A549 (cell line): Measurements from ENCODE around the gene BCO2. TPM values are rescaled to one million over a fixed set of nuclear protein-coding genes. Genes with fewer than 3 reads are reported as not detected.

Source experiments
- ATAC-seq, 2 experiments: fragments of 200-7000 bp in 1 of 2; fragments of >200 bp in 1 of 2; cut with Nextera tagmentation in 1 of 2; cut with Tn5 transposase in 1 of 2; 3 replicates each; pipeline versions ENCODE4 v1.8.0 to v1.9.1; 2018 to 2020; ENCODE audit warnings: mild to moderate bottlenecking in 1 of 2, moderate library complexity in 1 of 2
- CTCF ChIA-PET: fragments of 300-600 bp; sonication (Branson Sonifier 250); formaldehyde crosslinking; extraction: SDS; loops from one replicate; lab custom pipeline; 2021; ENCODE audit warnings: antibody characterized with exemption, inconsistent platforms; lab: Yijun Ruan, JAX
- POLR2A ChIA-PET: fragments of 350-600 bp; formaldehyde crosslinking; extraction: SDS; loops from one replicate; lab custom pipeline; 2021; ENCODE audit warnings: antibody characterized with exemption, inconsistent platforms; lab: Yijun Ruan, JAX
- DNase-seq, 2 experiments: peaks; one replicate each; pipeline versions ENCODE4 v3.0.0 to v3.0.0-alpha.2; 2011 to 2016; ENCODE audit warnings: low read depth in 1 of 2, low spot score in 1 of 2
- FAIRE-seq: peaks from 2 replicates; lab custom pipeline; 2011; peaks lifted over from hg19 to GRCh38; lab: Jason Lieb, UNC
- H3K27ac ChIP-seq, 2 experiments: fragments of >200 bp; sonication (Bioruptor Twin); formaldehyde crosslinking; 3 replicates each; pipeline ENCODE4 v1.5.1; 2016 to 2017
- H3K4me1 ChIP-seq: fragments of >200 bp; sonication (Bioruptor Twin); formaldehyde crosslinking; 3 replicates; pipeline ENCODE4 v1.6.1; 2016
- H3K4me2 ChIP-seq: fragments of >200 bp; sonication (Bioruptor Twin); formaldehyde crosslinking; 3 replicates; pipeline ENCODE4 v1.6.1; 2016
- H3K4me3 ChIP-seq: fragments of >200 bp; sonication (Bioruptor Twin); formaldehyde crosslinking; 3 replicates; pipeline ENCODE4 v1.5.1; 2016
- H3K9me3 ChIP-seq: fragments of >200 bp; sonication (Bioruptor Twin); formaldehyde crosslinking; 3 replicates; pipeline ENCODE4 v1.6.1; 2016
- BCL3 ChIP-seq: fragments of >200 bp; sonication (Bioruptor Twin); formaldehyde crosslinking; IDR thresholded peaks from 3 replicates; pipeline ENCODE4 v1.6.1; 2016
- EHMT2 ChIP-seq: fragments of 200-600 bp; sonication (generic); IDR thresholded peaks from 2 replicates; pipeline ENCODE4 v1.6.1; 2016; ENCODE audit warnings: antibody characterized with exemption, low read depth, mild to moderate bottlenecking, moderate library complexity
- ESRRA ChIP-seq: fragments of 150-350 bp; IDR thresholded peaks from 2 replicates; pipeline ENCODE4 v1.6.1; 2014; ENCODE audit warnings: mild to moderate bottlenecking, low read length, borderline replicate concordance
- FOSB ChIP-seq: fragments of 250-450 bp; sonication (Bioruptor Pico); IDR thresholded peaks from 2 replicates; pipeline ENCODE4 v1.5.0; 2020; ENCODE audit warnings: mild to moderate bottlenecking, moderate library complexity
- FOSL2 ChIP-seq, 2 experiments: fragments of 450-650 bp in 1 of 2; fragments of >200 bp in 1 of 2; sonication (Bioruptor Twin) in 1 of 2; formaldehyde crosslinking; IDR thresholded peaks; 2 replicates each; pipeline versions ENCODE4 v1.5.0 to v1.6.1; 2016 to 2020; ENCODE audit warnings: mild to moderate bottlenecking in 1 of 2, moderate library complexity in 1 of 2
- FOXS1 ChIP-seq: fragments of 250-450 bp; sonication (Bioruptor Pico); IDR thresholded peaks from 2 replicates; pipeline ENCODE4 v1.5.0; 2020; ENCODE audit warnings: mild to moderate bottlenecking, moderate library complexity
- GATA3 ChIP-seq: IDR thresholded peaks from 2 replicates; pipeline ENCODE4 v1.6.1; 2012; ENCODE audit warnings: borderline replicate concordance
- HEYL ChIP-seq: fragments of 250-450 bp; sonication (Bioruptor Pico); IDR thresholded peaks from 2 replicates; pipeline ENCODE4 v1.8.0; 2021; ENCODE audit warnings: mild to moderate bottlenecking, moderate library complexity
- HOXA7 ChIP-seq: fragments of 250-450 bp; sonication (Bioruptor Pico); IDR thresholded peaks from 2 replicates; pipeline ENCODE4 v1.5.0; 2020; ENCODE audit warnings: mild to moderate bottlenecking, moderate library complexity
- JUN ChIP-seq, 2 experiments: fragments of >200 bp; sonication (Bioruptor Twin); formaldehyde crosslinking; IDR thresholded peaks; 2 replicates in 1 of 2; 3 replicates in 1 of 2; pipeline ENCODE4 v1.6.1; 2016 to 2017
- KDM1A ChIP-seq: fragments of 200-600 bp; sonication (generic); IDR thresholded peaks from 2 replicates; pipeline ENCODE4 v1.6.1; 2016; ENCODE audit warnings: low read depth, mild to moderate bottlenecking
- KDM5A ChIP-seq: fragments of 200-600 bp; sonication (generic); IDR thresholded peaks from 2 replicates; pipeline ENCODE4 v1.6.1; 2016; ENCODE audit warnings: antibody characterized with exemption, mild to moderate bottlenecking
- MAFK ChIP-seq: fragments of 450-650 bp; IDR thresholded peaks from 2 replicates; pipeline ENCODE4 v1.6.1; 2014; ENCODE audit not compliant: partially characterized antibody
- MYC ChIP-seq: IDR thresholded peaks from 2 replicates; pipeline ENCODE4 v1.6.1; 2012; ENCODE audit warnings: mild to moderate bottlenecking, inconsistent platforms, low read length, improper control_type of control experiment, borderline replicate concordance
- NR3C1 ChIP-seq: fragments of >200 bp; sonication (Bioruptor Twin); formaldehyde crosslinking; IDR thresholded peaks from 3 replicates; pipeline ENCODE4 v1.6.1; 2017
- PHF8 ChIP-seq: fragments of 200-600 bp; sonication (generic); IDR thresholded peaks from 2 replicates; pipeline ENCODE4 v1.6.1; 2016; ENCODE audit warnings: low read depth, mild to moderate bottlenecking, antibody characterized with exemption, moderate library complexity, borderline replicate concordance
- POLR2A ChIP-seq: IDR thresholded peaks from 2 replicates; pipeline ENCODE4 v1.6.1; 2012; ENCODE audit warnings: mild to moderate bottlenecking, low read length
- RAD21 ChIP-seq, 2 experiments: fragments of >200 bp in 1 of 2; sonication (Bioruptor Twin) in 1 of 2; formaldehyde crosslinking in 1 of 2; IDR thresholded peaks in 1 of 2; conservative IDR thresholded peaks in 1 of 2; 2 replicates in 1 of 2; 3 replicates in 1 of 2; pipeline ENCODE4 v1.6.1; 2012 to 2018; ENCODE audit warnings: inconsistent platforms in 1 of 2
- RARB ChIP-seq: fragments of 250-450 bp; sonication (Bioruptor Pico); IDR thresholded peaks from 2 replicates; pipeline ENCODE4 v1.8.0; 2021; ENCODE audit warnings: mild to moderate bottlenecking, moderate library complexity
- RCOR1 ChIP-seq: fragments of 150-350 bp; IDR thresholded peaks from 2 replicates; pipeline ENCODE4 v1.6.1; 2014; ENCODE audit warnings: antibody characterized with exemption, low read length, low read depth
- REST ChIP-seq: fragments of 200-600 bp; sonication (generic); IDR thresholded peaks from 2 replicates; pipeline ENCODE4 v1.6.1; 2016; ENCODE audit warnings: antibody characterized with exemption, mild to moderate bottlenecking, moderate library complexity
- SMC3 ChIP-seq: fragments of >200 bp; sonication (Bioruptor Twin); formaldehyde crosslinking; IDR thresholded peaks from 3 replicates; pipeline ENCODE4 v1.6.1; 2018; ENCODE audit warnings: inconsistent platforms
- TP53 ChIP-seq: fragments of 250-450 bp; sonication (Bioruptor Pico); IDR thresholded peaks from 2 replicates; pipeline ENCODE4 v1.5.0; 2021; ENCODE audit warnings: mild to moderate bottlenecking, moderate library complexity
- ZNF302 ChIP-seq: fragments of 250-450 bp; sonication (Bioruptor Pico); IDR thresholded peaks from 2 replicates; pipeline ENCODE4 v1.9.0; 2021; ENCODE audit warnings: inconsistent platforms, mild to moderate bottlenecking, moderate library complexity
- WGBS: methylation state at CpG from one replicate; pipeline ENCODE4 v1.1.6; 2017; ENCODE audit errors: missing lambda C conversion rate; 5-methylcytosine and 5-hydroxymethylcytosine counted together
- polyA plus RNA-seq, 4 experiments: library from polyadenylated mRNA; depleted of rRNA in 3 of 4; stranded (reverse); fragments of >200 nt; fragmentation: RNase III in 1 of 4; extraction: RNeasy Plus Mini Kit Qiagen cat#74134 plus additional on column Dnase treatment in 1 of 4; gene quantifications; 2 replicates in 3 of 4; 3 replicates in 1 of 4; pipeline ENCODE4 v1.2.3, GENCODE V29; 2011 to 2017

The BCO2 gene
- polyA plus RNA-seq, 2 of the 4 experiments (the other 2 are of a cell fraction), result 1.3 to 1.9 TPM

- Histone ChIP-seq H3K4me1 (peaks cover 58% of the 10 kb centered on the region), H3K9me3 (no peaks in the 10 kb centered on the region), H3K27ac (peak within 1 kb of the TSS; percentile 82 to 85), H3K4me3 (peak within 1 kb of the TSS; percentile 80), H3K4me2 (peak within 1 kb of the TSS; percentile 86)
- CTCF ChIA-PET, result interaction anchor here (0.6 to 1.4 kb wide), 3 partner anchors 8 to 63 kb away, joined by 4 read pairs; partner anchors contain the start of gene BCO2
- 3% methylated on average over 11 of the region's 12 CpGs for WGBS
- POLR2A ChIA-PET, result interaction anchor here (0.9 to 1.8 kb wide), 3 partner anchors 8 to 18 kb away, joined by 3 to 5 read pairs (median 4); partner anchors contain the start of gene BCO2
- no peak for FAIRE-seq
- ATAC-seq, result peak; percentile 98 to 100
- peak; percentile 78 to 88 for DNase-seq
- TF ChIP-seq TP53 (CRISPR knock-in tag), result no peak
- no peak for TF ChIP-seq RARB
- TF ChIP-seq BCL3, result no peak
- TF ChIP-seq ZNF302 (CRISPR knock-in tag), result no peak
- peak in 1 of 2 experiments; percentile 41; a peak in 1 of 5 replicates for TF ChIP-seq JUN (IDR thresholded peaks at IDR 0.05)
- no peak for TF ChIP-seq REST
- no peak for TF ChIP-seq GATA3
- TF ChIP-seq PHF8, result no peak
- no peak for TF ChIP-seq FOSL2 (IDR thresholded peaks at IDR 0.05)
- TF ChIP-seq FOSL2 (CRISPR knock-in tag; IDR thresholded peaks at IDR 0.05), result no peak
- no peak for TF ChIP-seq RAD21 (conservative IDR thresholded peaks at IDR 0.05 in 1 of 2, IDR thresholded peaks at IDR 0.05 in 1 of 2)
- TF ChIP-seq MYC, result no peak
- no peak for TF ChIP-seq EHMT2
- TF ChIP-seq MAFK, result peak; percentile 22
- no peak for TF ChIP-seq KDM5A
- TF ChIP-seq POLR2A, result peak; percentile 57
- no peak for TF ChIP-seq KDM1A
- no peak for TF ChIP-seq RCOR1
- no peak for TF ChIP-seq HOXA7 (CRISPR knock-in tag)
- no peak for TF ChIP-seq SMC3
- TF ChIP-seq HEYL (CRISPR knock-in tag), result no peak
- no peak for TF ChIP-seq ESRRA
- no peak for TF ChIP-seq NR3C1
These were observed 11.2 kb upstream of the BCO2 start, which contains the start of gene IL18 for GRCh38 chr11:112163875-112164685. Gene IL18, minus strand, starts transcription at chr11:112164094. Its CDS starts 9,041 bp downstream, at chr11:112155053.

GRCh38 chr11:112165049-112165448, 10.3 kb upstream of the BCO2 start:
- ChIA-PET CTCF (interaction anchor here (1.2 kb wide), 1 partner anchor 10 kb away, joined by 4 read pairs; the partner anchor contains the start of gene BCO2), POLR2A (no interaction called here)
- FAIRE-seq (no peak), DNase-seq (no peak), ATAC-seq (no peak)
- Histone ChIP-seq H3K4me3 (no peak overlapping the region), H3K4me1 (peaks cover 48% of the 10 kb centered on the region), H3K9me3 (no peaks in the 10 kb centered on the region), H3K27ac (peak overlapping the region in 1 of 2 experiments; percentile 42; a peak in 2 of 6 replicates), H3K4me2 (no peak overlapping the region)
- WGBS, result 93% methylated on average over 3 of the region's 3 CpGs
- TF ChIP-seq FOXS1 (CRISPR knock-in tag) (no peak), FOSB (CRISPR knock-in tag) (no peak)
